Activated CD4-positive, alpha-beta T cell treated with anti-CD3 and anti-CD28 coated beads for 4 hours (primary cell): ENCODE measurements around the gene SLC6A6.

Experiments used
- DNase-seq, 2 donors: peaks; one replicate each; pipeline ENCODE4 v3.0.0-alpha.2; 2020

The SLC6A6 gene

GRCh38 chr3:14474363-14475081 lies 72.1 kb downstream of the SLC6A6 start:
- no peak for DNase-seq

DNA sequence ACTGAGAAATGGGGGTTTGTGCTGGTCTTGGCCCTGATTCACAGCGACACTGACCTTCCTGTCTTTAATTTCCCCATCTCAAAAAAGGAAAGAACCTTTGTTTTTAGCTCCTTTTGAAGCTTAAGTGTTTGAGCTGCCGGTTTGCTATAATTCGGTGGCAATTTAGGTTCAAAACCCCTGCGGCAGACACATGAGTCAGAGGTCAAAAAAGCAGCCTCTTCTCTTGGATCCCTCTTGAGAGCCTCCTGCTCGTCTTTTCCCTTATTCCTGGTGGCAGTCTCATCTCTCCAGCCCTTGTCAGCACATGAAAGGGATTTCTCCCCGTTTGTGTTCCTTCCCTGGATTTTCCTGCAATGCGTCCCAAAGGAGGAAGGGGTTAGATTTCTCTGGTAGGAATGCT lies 73.2 kb downstream of the SLC6A6 start:
- no peak for DNase-seq

GRCh38 chr3:14476583-14477265 lies 74.3 kb downstream of the SLC6A6 start:
- no peak for DNase-seq

DNA sequence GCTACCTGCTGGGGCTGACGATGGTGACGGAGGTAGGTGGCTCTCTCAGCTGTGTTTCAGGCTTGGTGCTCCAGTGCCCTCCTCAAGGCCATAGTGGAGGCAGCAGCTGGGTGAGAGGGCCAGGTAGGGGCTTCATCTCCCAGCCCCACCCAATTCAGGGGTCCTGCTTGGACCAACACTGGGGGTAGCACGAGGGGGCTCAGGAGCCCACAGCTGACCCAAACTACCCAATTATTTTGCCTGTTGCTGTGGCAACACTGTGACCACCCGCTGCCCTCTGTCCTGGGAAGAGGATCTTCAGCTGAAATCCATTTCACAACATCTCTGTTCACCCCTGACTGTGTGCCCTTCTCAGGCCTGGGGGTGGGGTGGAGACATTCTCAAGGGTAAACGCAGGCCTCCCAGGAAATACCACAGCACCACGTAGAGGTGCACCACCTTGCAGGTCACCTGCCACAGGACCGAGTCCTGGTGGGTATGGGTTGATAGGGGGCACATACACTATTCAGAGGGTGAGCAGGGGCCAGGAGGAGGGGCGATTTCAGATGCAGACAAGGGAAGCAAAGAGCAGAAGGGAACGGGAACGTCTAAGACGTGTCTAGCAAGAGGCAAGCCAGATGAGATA lies 75.0 kb downstream of the SLC6A6 start:
- DNase-seq, result no peak

- DNase-seq, result no peak
Observed at GRCh38 chr3:14478956-14479550, 76.6 kb downstream of the SLC6A6 start.

- no peak for DNase-seq
Observed at GRCh38 chr3:14479591-14479990, 77.2 kb downstream of the SLC6A6 start.

DNA sequence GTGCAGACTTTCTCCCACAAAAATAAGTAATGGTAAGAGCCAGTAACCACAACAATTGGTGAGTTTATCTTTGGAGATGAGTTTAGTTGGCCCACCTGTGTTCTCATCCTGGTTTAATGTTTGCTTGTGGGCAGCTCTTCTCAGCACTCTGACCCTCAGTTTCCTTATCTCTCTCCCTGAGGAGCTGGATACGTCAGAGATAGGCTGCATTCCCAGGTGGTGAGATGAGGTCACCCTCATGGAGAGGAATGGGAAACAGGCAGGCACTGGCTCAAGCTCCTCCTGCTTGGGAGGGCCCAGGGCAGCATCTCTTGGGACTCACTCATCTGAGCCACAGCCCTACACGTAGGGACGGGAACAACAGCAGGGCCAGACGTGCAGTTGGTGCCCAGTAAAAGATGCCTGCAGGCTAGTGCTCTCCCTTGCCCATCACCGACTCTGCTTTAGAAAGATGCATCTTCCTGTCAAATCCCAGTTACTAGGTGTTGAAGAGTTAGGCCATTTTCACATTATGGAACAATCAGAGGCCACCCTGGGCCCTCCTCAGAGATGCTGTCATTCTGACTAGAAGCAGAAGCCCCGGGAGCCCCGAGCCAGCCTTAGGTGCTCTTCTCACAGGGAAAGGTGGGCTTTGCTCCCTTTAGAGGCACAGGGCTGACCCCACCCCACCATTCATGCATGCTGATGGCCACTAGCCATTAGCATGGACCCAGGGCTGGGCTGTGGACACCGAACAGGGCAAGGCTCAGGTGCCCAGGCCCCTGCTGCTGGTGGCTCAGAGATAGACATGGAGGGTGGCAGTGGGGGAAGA lies 78.0 kb downstream of the SLC6A6 start:
- no peak for DNase-seq

DNA sequence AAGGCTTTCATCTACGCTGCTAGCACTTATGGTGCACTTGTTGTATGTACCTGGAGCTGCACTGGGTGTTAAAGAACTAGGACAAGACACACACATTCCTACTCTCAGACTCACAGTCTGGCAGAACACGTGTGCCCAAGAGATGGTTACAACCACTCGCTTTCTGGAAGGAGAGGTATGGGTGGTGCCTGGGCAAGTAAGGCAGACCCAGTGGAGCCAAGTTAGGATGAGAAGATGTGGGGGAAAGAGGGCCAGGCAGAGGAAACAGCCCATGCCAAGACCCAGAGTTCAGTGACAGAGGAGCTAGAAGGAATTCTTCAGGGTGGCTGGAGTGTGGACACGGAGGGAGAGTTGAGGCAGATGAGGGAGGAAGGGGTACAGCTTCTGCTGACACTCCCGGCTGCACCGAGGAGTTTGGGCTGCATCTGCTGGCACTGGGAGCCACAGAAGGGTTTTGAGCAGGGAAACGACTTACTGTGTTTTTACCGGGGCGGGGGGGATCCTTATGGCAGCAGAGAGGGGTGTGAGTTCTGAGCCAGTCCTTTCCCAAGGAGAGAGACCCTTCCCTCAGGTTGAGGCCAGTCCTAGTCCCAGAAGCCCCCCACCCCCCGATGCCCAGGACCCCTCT lies 78.7 kb downstream of the SLC6A6 start:
- DNase-seq, result no peak

GRCh38 chr3:14481646-14482036 lies 79.2 kb downstream of the SLC6A6 start:
- no peak for DNase-seq

GRCh38 chr3:14482271-14482721 lies 79.9 kb downstream of the SLC6A6 start:
- DNase-seq, result no peak

GRCh38 chr3:14483286-14483685 lies 80.9 kb downstream of the SLC6A6 start:
- no peak for DNase-seq

DNA sequence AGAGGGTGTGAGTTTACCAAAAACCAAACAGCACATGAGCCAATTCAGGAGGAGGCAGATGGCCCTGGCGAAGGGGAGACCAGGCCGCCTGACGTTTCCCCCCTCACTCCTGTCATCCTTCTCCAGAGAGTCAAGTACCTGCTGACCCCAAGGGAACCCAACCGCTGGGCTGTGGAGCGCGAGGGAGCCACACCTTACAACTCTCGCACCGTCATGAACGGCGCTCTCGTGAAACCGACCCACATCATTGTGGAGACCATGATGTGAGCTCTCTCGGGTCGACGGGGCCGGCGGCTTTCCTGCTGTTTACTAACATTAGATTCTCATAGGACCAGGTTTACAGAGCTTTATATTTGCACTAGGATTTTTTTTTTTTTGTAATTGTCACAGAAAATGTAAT lies 82.3 kb downstream of the SLC6A6 start:
- no peak for DNase-seq

DNA sequence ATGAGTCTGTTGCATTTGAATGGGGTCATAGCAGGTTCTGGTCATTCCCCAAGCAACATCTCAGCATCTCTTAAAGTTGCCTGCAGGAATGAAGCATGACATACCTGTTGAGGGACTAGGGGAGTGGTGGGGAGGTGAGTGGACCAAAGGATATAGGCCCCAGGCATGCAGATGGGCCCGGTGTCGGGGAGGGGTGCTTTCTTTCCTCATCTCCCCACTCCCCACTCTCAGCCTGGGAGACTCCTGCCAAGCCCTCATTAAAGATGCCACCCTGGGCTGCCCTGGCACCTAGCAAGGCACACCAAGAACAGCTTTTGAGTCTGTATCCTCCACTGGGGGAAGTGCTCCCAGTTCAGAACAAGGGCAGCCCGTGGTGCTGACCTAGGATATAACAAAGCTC lies 83.6 kb downstream of the SLC6A6 start:
- DNase-seq, result no peak

DNA sequence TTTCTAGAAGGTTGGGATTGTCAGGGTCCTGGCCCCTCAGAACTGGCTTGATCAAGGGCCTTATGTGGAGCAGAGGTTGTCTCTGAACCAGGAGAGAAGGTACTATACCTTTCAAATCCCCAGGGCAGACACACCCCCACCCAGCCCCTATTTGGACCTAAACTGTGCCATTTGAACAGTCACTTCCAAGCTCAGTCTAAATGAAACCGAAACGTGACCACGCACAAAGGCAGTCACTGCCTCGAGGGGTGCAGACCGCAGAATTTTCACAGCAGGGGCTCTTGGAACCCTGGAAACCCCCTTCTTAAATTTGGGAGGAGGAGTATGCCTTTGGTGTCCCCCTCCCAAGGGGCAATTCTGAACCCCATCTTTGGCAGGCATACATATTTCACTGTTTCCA lies 84.1 kb downstream of the SLC6A6 start:
- DNase-seq, result no peak

DNA sequence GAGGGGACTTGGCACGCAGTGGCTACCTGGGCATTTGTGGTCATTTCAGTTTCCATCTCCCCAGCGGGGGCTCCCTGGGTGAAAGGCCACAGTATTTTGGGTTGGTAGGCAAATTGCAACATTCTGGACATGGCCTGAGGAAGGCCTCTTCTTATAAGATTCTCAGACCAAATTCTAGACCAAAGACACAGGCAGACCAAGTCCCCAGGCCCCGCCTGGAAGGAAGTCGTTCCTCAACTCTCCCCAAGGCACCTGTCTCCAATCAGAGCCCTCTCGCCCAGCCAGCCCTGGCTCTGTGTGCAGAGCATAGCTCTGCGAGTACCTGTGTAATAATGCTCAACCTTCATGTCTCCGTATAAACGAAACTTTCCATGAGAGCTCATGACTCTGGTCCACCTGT lies 84.7 kb downstream of the SLC6A6 start:
- DNase-seq, result no peak

DNA sequence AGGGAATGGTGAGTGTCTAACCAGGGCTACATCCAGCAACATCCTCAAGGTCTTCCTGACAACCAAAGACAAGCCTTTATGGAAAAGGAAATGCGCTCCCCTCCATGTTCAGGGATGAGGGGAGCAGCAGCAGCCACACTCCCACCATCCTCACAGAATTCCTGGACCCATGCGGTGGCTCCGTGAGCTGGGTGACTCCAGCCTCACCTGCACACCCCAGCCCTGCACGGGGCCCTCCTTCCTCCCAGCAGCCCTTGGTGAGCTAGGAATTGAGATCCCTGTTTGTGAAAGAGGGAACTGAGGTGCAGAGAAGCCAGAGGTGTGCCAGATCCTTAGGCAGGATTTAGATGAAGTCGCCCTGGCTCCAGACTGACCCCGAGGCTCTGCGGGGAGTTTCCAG lies 85.4 kb downstream of the SLC6A6 start:
- DNase-seq, result no peak

DNA sequence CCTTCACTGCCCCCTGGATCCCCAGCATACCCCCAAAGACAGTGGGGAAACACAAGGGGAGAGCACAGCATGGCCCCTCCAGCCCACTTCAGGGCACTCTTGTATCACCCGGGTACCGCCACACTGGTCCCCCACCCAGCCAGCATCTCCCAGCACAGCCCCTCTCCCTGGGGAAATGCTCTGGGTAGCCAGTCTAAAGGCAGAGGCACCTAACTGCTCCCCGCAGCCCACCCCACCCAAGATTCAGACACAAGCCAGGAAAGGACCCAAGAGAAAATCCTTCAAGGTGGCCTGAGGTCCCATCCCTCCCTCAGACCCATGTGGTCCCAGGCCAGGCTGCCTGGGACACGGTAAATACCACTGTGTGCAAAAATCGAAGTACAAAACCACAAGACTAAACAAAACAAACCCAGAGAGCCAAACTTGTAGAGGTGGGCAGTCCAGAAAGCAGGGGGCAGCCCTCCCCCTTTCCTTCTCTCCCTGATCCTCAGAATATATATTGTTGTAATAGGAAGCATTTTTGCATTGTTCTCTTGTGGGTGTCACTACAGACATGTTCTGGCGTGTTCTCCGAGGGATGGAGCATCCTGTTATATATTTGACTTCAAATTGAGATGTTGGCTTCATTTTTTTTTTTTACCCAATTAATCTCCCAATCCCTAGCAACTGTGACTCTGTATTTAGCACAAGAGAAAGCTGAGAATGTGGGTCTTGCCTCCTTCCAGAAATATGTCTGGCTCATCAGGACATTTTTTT lies 86.1 kb downstream of the SLC6A6 start:
- no peak for DNase-seq

- no peak for DNase-seq
Observed at GRCh38 chr3:14489641-14490040, 87.2 kb downstream of the SLC6A6 start.

- no peak for DNase-seq
Observed at GRCh38 chr3:14490255-14490654, 87.8 kb downstream of the SLC6A6 start.

- DNase-seq, result no peak
Observed at GRCh38 chr3:14490831-14491230, 88.4 kb downstream of the SLC6A6 start.

DNA sequence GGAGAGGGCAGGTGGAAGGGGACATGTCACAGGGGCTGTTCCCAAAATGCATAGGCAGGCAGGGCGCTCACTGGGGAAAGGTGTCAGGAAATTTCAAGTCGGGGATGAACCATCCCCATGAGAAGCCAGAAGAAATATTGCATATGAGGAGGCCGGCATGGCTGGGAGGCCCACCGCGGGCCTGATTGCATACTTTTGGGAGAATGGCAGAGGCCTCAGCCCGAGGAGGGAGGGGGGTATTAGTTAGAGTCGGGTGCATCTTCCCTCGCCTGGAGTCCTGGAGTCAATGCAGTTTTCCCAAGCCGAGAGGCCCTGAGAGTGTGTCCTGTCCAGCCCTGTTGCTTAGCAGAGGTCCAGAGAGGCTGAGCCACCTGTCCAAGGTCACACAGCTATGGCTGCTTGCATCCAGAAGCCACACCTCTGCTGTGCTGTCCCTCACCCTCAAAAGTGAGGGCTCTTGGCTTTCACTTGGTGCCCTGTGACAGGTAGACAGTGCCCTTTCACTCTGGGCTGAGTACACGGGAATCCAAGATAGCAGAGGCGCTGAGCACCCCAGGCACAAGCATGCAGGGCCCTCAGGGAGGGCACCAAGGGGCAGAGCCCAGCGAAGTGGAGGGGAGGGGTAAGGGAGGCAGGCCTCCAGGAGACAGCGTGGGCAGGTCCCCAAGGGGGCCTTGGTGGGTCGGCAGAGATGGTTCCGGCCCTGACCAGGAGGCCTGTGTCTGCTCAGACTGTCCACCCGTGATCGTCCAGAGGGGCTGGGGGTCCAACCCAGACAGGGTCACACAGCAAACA lies 89.2 kb downstream of the SLC6A6 start:
- DNase-seq, result no peak
